ENCODE measurements around the gene SP2. TPM values are rescaled to one million over a fixed set of nuclear protein-coding genes. Genes with fewer than 3 reads are reported as not detected.
"Not testable (repeated sequence)": the region's sequence is repeated elsewhere in the genome, so short reads cannot be mapped to it uniquely, and the experiment has no call there.

SP2 gene
- polyA plus RNA-seq, 1 donor (not counting 4 experiments of a cell fraction or from before 2014, with no cell fraction given) = 2.1 TPM

- no peak for TF ChIP-seq CTCF (optimal IDR thresholded peaks at IDR 0.05 in 1 of 3, IDR thresholded peaks at IDR 0.05 in 1 of 3, conservative IDR thresholded peaks at IDR 0.05 in 1 of 3; ENCODE audit: extremely low read depth in 1 of 3, insufficient read depth in 2 of 3, low read length in 3 of 3)
- no peak for TF ChIP-seq EZH2 (IDR thresholded peaks at IDR 0.05; ENCODE audit: low read length)
- peaks cover 6% of the 10 kb centered on the region for H3K4me1 ChIP-seq (ENCODE audit: control insufficient read depth, extremely low read depth, insufficient read depth, low read length)
- H4K20me1 ChIP-seq (ENCODE audit: control insufficient read depth, extremely low read depth, insufficient read depth, low read length) = no peaks in the 10 kb centered on the region
- no peak overlapping the region for H3K9ac ChIP-seq (ENCODE audit: control insufficient read depth, extremely low read depth, insufficient read depth, low read length)
- no peak overlapping the region for H3K4me2 ChIP-seq (ENCODE audit: control insufficient read depth, extremely low read depth, insufficient read depth, low read depth, low read length)
- no peaks in the 10 kb centered on the region for H3K79me2 ChIP-seq (ENCODE audit: control insufficient read depth, insufficient read depth, low read length)
- FAIRE-seq = no peak
- no peak overlapping the region for H3K27ac ChIP-seq (ENCODE audit: control insufficient read depth, insufficient read depth, low read length)
- no peak overlapping the region for H2AFZ ChIP-seq (ENCODE audit: control insufficient read depth, low read length)
- H3K4me3 ChIP-seq (ENCODE audit: control insufficient read depth in 2 of 3, extremely low read depth in 1 of 3, insufficient read depth in 2 of 3, low read depth in 1 of 3, low read length in 3 of 3) = no peak overlapping the region
- no peaks in the 10 kb centered on the region for H3K27me3 ChIP-seq (ENCODE audit: control insufficient read depth, extremely low read depth, insufficient read depth, low read length)
- H3K9me1 ChIP-seq (ENCODE audit: control insufficient read depth, extremely low read depth, insufficient read depth, low read length) = no peaks in the 10 kb centered on the region
- H3K36me3 ChIP-seq (ENCODE audit: control insufficient read depth in 2 of 2, extremely low read depth in 1 of 2, insufficient read depth in 2 of 2, low read length in 2 of 2) = peaks cover 3 to 11% of the 10 kb centered on the region in 2 experiments
- H3K9me3 ChIP-seq (ENCODE audit: control insufficient read depth, low read depth, low read length) = no peaks in the 10 kb centered on the region
- no peak for DNase-seq (ENCODE audit: low read depth, low spot score)
- dilution Hi-C loops (cut with MboI; ENCODE audit: extremely low pct_ligation_motif_present, low sequenced_read_pairs) = no loop called here
These were observed 23.0 kb downstream of the SP2 start for GRCh38 chr17:47918991-47919390.

GRCh38 chr17:47919889-47920288, 23.9 kb downstream of the SP2 start:
- H3K27me3 ChIP-seq (ENCODE audit: control insufficient read depth, extremely low read depth, insufficient read depth, low read length); H3K4me1 ChIP-seq (ENCODE audit: control insufficient read depth, extremely low read depth, insufficient read depth, low read length); FAIRE-seq; H3K9me3 ChIP-seq (ENCODE audit: control insufficient read depth, low read depth, low read length); H3K4me3 ChIP-seq (ENCODE audit: control insufficient read depth in 2 of 3, extremely low read depth in 1 of 3, insufficient read depth in 2 of 3, low read depth in 1 of 3, low read length in 3 of 3); H3K9ac ChIP-seq (ENCODE audit: control insufficient read depth, extremely low read depth, insufficient read depth, low read length); H4K20me1 ChIP-seq (ENCODE audit: control insufficient read depth, extremely low read depth, insufficient read depth, low read length); dilution Hi-C loops (cut with MboI; ENCODE audit: extremely low pct_ligation_motif_present, low sequenced_read_pairs); H3K79me2 ChIP-seq (ENCODE audit: control insufficient read depth, insufficient read depth, low read length); H3K9me1 ChIP-seq (ENCODE audit: control insufficient read depth, extremely low read depth, insufficient read depth, low read length); H3K27ac ChIP-seq (ENCODE audit: control insufficient read depth, insufficient read depth, low read length); H3K4me2 ChIP-seq (ENCODE audit: control insufficient read depth, extremely low read depth, insufficient read depth, low read depth, low read length); H2AFZ ChIP-seq (ENCODE audit: control insufficient read depth, low read length); DNase-seq (ENCODE audit: low read depth, low spot score): not testable (repeated sequence)
- peaks cover 3 to 15% of the 10 kb centered on the region in 2 experiments for H3K36me3 ChIP-seq (ENCODE audit: control insufficient read depth in 2 of 2, extremely low read depth in 1 of 2, insufficient read depth in 2 of 2, low read length in 2 of 2)

Data from keratinocyte (primary cell).